ENCODE measurements around the gene KIF6. TPM values are rescaled to one million over a fixed set of nuclear protein-coding genes. Genes with fewer than 3 reads are reported as not detected.

Gene KIF6
- total and polyA plus RNA-seq, 7 experiments from 2014 or later = 0.75 TPM; not detected in 6

DNA sequence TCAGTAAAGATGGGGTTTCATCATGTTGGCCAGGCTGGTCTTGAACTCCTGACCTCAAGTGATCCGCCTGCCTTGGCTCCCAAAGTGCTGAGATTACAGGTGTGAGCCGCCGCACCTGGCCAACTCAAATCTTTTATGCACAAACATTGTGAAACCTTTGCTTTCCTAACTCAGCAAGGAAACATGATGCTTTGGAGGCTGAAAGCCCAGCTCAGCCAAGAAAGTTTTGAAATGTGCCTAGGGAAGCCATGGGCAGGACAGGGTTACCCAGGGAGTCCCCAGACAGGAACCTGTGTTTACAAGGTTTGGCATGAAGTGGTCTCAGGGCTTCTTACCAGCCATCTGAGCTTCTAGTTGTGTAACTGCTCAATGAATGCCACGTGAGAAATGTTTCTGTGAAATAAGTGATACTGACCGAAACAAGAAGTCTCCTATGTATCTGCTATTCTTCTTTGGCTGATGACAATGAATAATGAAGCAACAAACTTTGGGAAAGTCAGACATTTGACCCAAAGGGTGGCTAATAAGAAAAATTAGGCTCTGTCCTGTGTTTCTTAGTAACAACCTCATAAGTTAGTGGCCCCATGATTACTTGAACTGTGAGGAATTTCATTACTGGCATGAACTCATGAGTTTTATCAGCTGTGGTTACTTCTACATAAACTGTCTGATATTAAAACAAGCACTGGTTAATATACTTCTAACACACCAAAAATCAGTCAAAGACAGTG lies 163.5 kb downstream of the KIF6 start:
- Mint-ChIP-seq H3K36me3 (no peaks in the 10 kb centered on the region), H3K27me3 (peaks cover 7 to 18% (median 11%) of the 10 kb centered on the region in 5 donors), H3K9me3 (no peaks in the 10 kb centered on the region), H3K4me3 (no peak overlapping the region), H3K27ac (no peak overlapping the region), H3K4me1 (no peaks in the 10 kb centered on the region)
- DNase-seq (no peak), ATAC-seq (no peak)
- no peaks in the 10 kb centered on the region for H3K36me3 ChIP-seq (ENCODE audit: control insufficient read depth in 2 of 3, insufficient read depth in 3 of 3, low read length in 3 of 3)
- ChIA-PET POLR2A (no interaction called here), CTCF (no interaction called here)
- intact Hi-C loops (cut with micrococcal nuclease) = no loop called here
- H3K27me3 ChIP-seq (ENCODE audit: control insufficient read depth in 2 of 2, insufficient read depth in 2 of 2, low read length in 2 of 2) = no peaks in the 10 kb centered on the region
- no peaks in the 10 kb centered on the region for H3K9me3 ChIP-seq (ENCODE audit: control insufficient read depth in 2 of 3, low read length in 3 of 3)
- no peaks in the 10 kb centered on the region for H3K4me1 ChIP-seq (ENCODE audit: control insufficient read depth in 2 of 2, insufficient read depth in 2 of 2, low read length in 2 of 2)
- no peak overlapping the region for H3K4me3 ChIP-seq (ENCODE audit: low read length)
- H3K27ac ChIP-seq (ENCODE audit: low read depth, low read length) = no peak overlapping the region

DNA sequence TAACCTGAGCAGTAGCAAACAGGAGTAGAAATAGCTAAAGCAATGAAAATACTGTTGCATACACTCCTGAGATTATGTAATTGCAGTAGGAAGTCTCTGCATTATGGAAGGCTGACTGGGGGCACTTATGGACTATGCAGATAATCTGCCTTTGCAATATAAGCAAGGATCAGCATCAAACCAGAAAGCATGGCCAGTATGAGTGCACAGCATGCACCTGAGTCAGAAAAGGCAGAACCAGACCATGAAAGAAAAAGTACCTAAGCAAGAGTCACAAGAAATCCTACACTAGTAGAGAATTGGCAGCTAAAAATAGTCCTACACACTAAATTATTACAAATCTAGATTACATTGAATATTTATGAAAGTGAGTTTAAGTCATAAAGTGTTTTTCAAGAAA lies 164.3 kb downstream of the KIF6 start:
- Histone ChIP-seq H3K4me3 (ENCODE audit: low read length) (no peak overlapping the region), H3K36me3 (ENCODE audit: control insufficient read depth in 2 of 3, insufficient read depth in 3 of 3, low read length in 3 of 3) (no peaks in the 10 kb centered on the region), H3K27ac (ENCODE audit: low read depth, low read length) (no peak overlapping the region), H3K4me1 (ENCODE audit: control insufficient read depth in 2 of 2, insufficient read depth in 2 of 2, low read length in 2 of 2) (no peaks in the 10 kb centered on the region), H3K27me3 (ENCODE audit: control insufficient read depth in 2 of 2, insufficient read depth in 2 of 2, low read length in 2 of 2) (no peaks in the 10 kb centered on the region), H3K9me3 (ENCODE audit: control insufficient read depth in 2 of 3, low read length in 3 of 3) (no peaks in the 10 kb centered on the region)
- ATAC-seq (no peak), DNase-seq (no peak)
- ChIA-PET POLR2A (no interaction called here), CTCF (no interaction called here)
- intact Hi-C loops (cut with micrococcal nuclease) = no loop called here
- Mint-ChIP-seq H3K4me1 (no peaks in the 10 kb centered on the region), H3K27ac (no peak overlapping the region), H3K36me3 (no peaks in the 10 kb centered on the region), H3K4me3 (no peak overlapping the region), H3K27me3 (peaks cover 11 to 18% (median 18%) of the 10 kb centered on the region in 5 donors), H3K9me3 (no peaks in the 10 kb centered on the region)

DNA sequence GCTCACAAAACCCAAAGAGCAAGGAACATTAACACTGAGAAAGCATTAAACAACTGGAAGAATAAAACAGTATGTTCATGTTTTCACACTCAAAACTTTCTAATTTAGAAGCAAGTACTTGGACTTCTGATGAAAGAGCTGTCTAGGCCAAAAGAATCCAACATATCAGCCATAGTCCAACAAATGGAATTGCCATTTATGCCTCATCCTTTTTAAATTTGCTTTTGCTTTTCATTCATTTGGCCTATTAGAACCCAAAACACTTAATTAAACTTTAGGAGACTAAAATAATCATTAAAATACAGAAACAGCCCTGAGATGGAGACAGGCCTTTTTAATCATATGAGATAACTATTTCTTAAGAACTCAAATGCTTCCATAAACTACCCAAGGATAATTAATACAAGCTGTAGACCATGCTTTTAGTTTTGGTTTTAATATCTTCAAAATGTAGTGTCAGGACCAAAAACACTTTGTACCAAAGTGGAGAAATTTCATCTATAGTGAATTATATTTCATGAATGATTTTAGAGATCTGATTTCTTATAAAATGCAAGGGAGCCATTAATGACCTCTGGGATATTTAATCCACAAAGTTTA lies 166.5 kb downstream of the KIF6 start:
- CTCF ChIA-PET = no interaction called here
- H3K27me3 Mint-ChIP-seq = peaks cover 10 to 24% (median 20%) of the 10 kb centered on the region in 5 donors
- ATAC-seq = no peak

DNA sequence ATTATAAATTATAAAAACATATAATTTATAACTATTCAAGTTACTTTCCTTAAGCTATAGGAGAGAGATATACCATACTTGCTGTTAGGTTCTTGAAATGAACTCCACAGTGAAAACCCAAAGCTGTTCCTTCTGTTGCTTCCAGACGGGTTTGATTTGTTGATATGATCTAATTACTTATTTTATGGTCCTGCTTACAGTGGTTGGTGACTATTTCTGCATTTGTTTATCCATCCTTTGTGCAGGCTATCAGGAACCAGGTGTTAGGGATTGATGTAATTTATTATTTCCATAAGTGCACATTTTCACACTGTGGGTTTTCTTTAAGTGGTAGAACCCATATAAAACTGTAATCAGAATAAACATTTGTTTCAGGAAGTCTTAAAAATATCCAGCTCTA lies 167.1 kb downstream of the KIF6 start:
- Histone ChIP-seq H3K36me3 (ENCODE audit: control insufficient read depth in 2 of 3, insufficient read depth in 3 of 3, low read length in 3 of 3) (no peaks in the 10 kb centered on the region), H3K27ac (ENCODE audit: low read depth, low read length) (no peak overlapping the region), H3K27me3 (ENCODE audit: control insufficient read depth in 2 of 2, insufficient read depth in 2 of 2, low read length in 2 of 2) (no peaks in the 10 kb centered on the region), H3K9me3 (ENCODE audit: control insufficient read depth in 2 of 3, low read length in 3 of 3) (no peaks in the 10 kb centered on the region), H3K4me1 (ENCODE audit: control insufficient read depth in 2 of 2, insufficient read depth in 2 of 2, low read length in 2 of 2) (no peaks in the 10 kb centered on the region), H3K4me3 (ENCODE audit: low read length) (no peak overlapping the region)
- intact Hi-C loops (cut with micrococcal nuclease) = no loop called here
- ATAC-seq (no peak), DNase-seq (no peak)
- POLR2A ChIA-PET = no interaction called here
- Mint-ChIP-seq H3K27me3 (peaks cover 10 to 24% (median 22%) of the 10 kb centered on the region in 5 donors), H3K9me3 (no peaks in the 10 kb centered on the region), H3K36me3 (no peaks in the 10 kb centered on the region), H3K27ac (no peak overlapping the region), H3K4me3 (no peak overlapping the region), H3K4me1 (no peaks in the 10 kb centered on the region)
- CTCF ChIA-PET = no interaction called here

More for the DNA sequence above, 166.5 kb downstream of the KIF6 start:
- Histone ChIP-seq H3K4me1 (ENCODE audit: control insufficient read depth in 2 of 2, insufficient read depth in 2 of 2, low read length in 2 of 2) (no peaks in the 10 kb centered on the region), H3K36me3 (ENCODE audit: control insufficient read depth in 2 of 3, insufficient read depth in 3 of 3, low read length in 3 of 3) (no peaks in the 10 kb centered on the region), H3K27me3 (ENCODE audit: control insufficient read depth in 2 of 2, insufficient read depth in 2 of 2, low read length in 2 of 2) (no peaks in the 10 kb centered on the region), H3K9me3 (ENCODE audit: control insufficient read depth in 2 of 3, low read length in 3 of 3) (no peaks in the 10 kb centered on the region), H3K4me3 (ENCODE audit: low read length) (no peak overlapping the region), H3K27ac (ENCODE audit: low read depth, low read length) (no peak overlapping the region)
- no peak overlapping the region for H3K4me3 Mint-ChIP-seq
- no peaks in the 10 kb centered on the region for H3K36me3 Mint-ChIP-seq
- no peak for DNase-seq
- no peaks in the 10 kb centered on the region for H3K9me3 Mint-ChIP-seq
- intact Hi-C loops (cut with micrococcal nuclease) = no loop called here
- no peaks in the 10 kb centered on the region for H3K4me1 Mint-ChIP-seq
- H3K27ac Mint-ChIP-seq = no peak overlapping the region
- POLR2A ChIA-PET = no interaction called here

DNA sequence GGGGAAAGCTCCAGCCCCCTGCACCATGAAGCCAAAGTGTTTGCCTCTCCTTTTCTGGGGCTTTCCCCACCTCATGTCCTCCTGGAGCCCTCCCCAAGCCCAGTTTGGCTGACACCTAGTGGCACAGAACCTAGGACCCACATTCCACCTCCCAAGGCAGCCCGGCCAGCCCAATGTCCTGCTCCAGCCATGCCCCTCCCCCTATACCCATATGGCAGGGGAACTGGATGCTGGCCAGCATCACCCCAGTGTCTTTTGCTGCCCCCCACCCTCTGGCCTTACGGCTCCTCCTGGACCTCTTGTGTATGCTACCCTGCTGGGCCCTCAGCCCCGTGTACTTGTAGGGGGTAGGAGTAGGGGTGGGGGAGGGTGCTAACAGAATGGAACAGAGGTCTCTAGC lies 170.1 kb downstream of the KIF6 start:
- H3K27ac ChIP-seq (ENCODE audit: low read depth, low read length) = no peak overlapping the region
- Mint-ChIP-seq H3K9me3 (no peaks in the 10 kb centered on the region), H3K27me3 (peaks cover 10 to 29% (median 26%) of the 10 kb centered on the region in 5 donors), H3K4me3 (no peak overlapping the region), H3K4me1 (no peaks in the 10 kb centered on the region), H3K36me3 (no peaks in the 10 kb centered on the region), H3K27ac (no peak overlapping the region)
- ATAC-seq (peak; percentile 16), DNase-seq (no peak)
- ChIA-PET CTCF (no interaction called here), POLR2A (no interaction called here)
- H3K36me3 ChIP-seq (ENCODE audit: control insufficient read depth in 2 of 3, insufficient read depth in 3 of 3, low read length in 3 of 3) = no peaks in the 10 kb centered on the region
- no peaks in the 10 kb centered on the region for H3K4me1 ChIP-seq (ENCODE audit: control insufficient read depth in 2 of 2, insufficient read depth in 2 of 2, low read length in 2 of 2)
- H3K9me3 ChIP-seq (ENCODE audit: control insufficient read depth in 2 of 3, low read length in 3 of 3) = no peaks in the 10 kb centered on the region
- H3K27me3 ChIP-seq (ENCODE audit: control insufficient read depth in 2 of 2, insufficient read depth in 2 of 2, low read length in 2 of 2) = no peaks in the 10 kb centered on the region
- H3K4me3 ChIP-seq (ENCODE audit: low read length) = no peak overlapping the region
- intact Hi-C loops (cut with micrococcal nuclease) = no loop called here

DNA sequence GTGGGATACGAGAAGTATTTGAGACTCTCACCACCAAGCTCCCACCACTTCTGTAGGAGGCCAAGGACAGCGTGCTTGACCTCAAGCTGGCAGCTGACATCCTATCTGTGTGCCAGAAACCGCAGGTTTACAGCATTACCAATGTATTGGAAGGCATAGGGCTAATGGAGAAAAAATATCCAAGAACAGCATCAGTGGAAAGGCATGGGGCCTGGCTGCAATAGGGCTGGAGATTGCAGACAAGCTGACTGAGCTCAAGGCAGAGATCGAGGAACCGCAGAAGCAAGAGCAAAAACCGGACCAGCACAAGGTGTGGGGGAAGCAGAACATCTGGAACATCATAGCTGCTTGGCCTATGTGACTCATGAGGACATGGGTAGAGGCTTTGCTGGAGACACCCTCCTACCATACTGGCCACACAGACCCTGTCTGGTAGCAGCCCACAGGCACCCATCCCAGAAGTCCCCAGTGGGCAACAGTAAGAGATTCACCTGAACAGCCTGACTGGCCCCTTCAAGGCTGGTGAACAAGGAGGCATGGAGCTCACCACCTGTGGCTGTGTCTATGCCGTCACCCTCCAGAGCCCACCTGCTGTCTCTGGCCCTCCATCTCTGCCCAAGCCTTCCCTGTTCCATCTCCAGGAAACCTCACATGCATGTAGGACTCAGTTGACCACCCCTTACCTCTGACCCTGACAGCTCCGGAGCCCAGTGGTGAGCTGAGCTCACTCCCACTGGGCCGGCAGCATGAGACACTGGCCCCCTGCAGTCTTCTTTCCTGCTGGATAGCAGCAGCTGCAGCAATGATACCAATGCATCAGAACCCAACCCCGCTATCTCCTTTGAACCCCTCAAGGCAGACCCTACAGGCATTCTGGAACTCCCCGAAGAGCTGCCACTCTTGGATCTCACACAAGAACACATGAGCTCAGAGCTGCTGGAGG lies 171.1 kb downstream of the KIF6 start:
- ChIA-PET CTCF (no interaction called here), POLR2A (no interaction called here)
- Mint-ChIP-seq H3K9me3 (no peaks in the 10 kb centered on the region), H3K36me3 (no peaks in the 10 kb centered on the region), H3K27ac (no peak overlapping the region), H3K27me3 (peaks cover 10 to 38% (median 31%) of the 10 kb centered on the region in 5 donors), H3K4me1 (no peaks in the 10 kb centered on the region), H3K4me3 (no peak overlapping the region)
- H3K27ac ChIP-seq (ENCODE audit: low read depth, low read length) = no peak overlapping the region
- intact Hi-C loops (cut with micrococcal nuclease) = no loop called here
- no peaks in the 10 kb centered on the region for H3K4me1 ChIP-seq (ENCODE audit: control insufficient read depth in 2 of 2, insufficient read depth in 2 of 2, low read length in 2 of 2)
- ATAC-seq (no peak), DNase-seq (no peak)
- no peaks in the 10 kb centered on the region for H3K27me3 ChIP-seq (ENCODE audit: control insufficient read depth in 2 of 2, insufficient read depth in 2 of 2, low read length in 2 of 2)
- no peaks in the 10 kb centered on the region for H3K36me3 ChIP-seq (ENCODE audit: control insufficient read depth in 2 of 3, insufficient read depth in 3 of 3, low read length in 3 of 3)
- H3K9me3 ChIP-seq (ENCODE audit: control insufficient read depth in 2 of 3, low read length in 3 of 3) = no peaks in the 10 kb centered on the region
- no peak overlapping the region for H3K4me3 ChIP-seq (ENCODE audit: low read length)

All from naive thymus-derived CD4-positive, alpha-beta T cell (primary cell).